Nephron progenitor cell (in vitro differentiated cells): ENCODE data around the gene LMO3.
"Not testable (repeated sequence)": the region's sequence is repeated elsewhere in the genome, so short reads cannot be mapped to it uniquely, and the experiment has no call there.

Experiments used
- DNase-seq: peaks from one replicate; pipeline ENCODE4 v3.0.0; 2021
- H3K27ac Mint-ChIP-seq: 2 replicates; pipeline ENCODE4 v1.8.0; 2021; ENCODE audit warnings: mild to moderate bottlenecking, moderate library complexity, mixed read lengths
- H3K27me3 Mint-ChIP-seq: 2 replicates; pipeline ENCODE4 v1.8.0; 2021; ENCODE audit warnings: mild to moderate bottlenecking, low read depth, mixed read lengths; ENCODE audit not compliant: poor library complexity
- H3K36me3 Mint-ChIP-seq: 2 replicates; pipeline ENCODE4 v1.8.0; 2021; ENCODE audit warnings: low read depth, mixed read lengths
- H3K4me1 Mint-ChIP-seq: 2 replicates; pipeline ENCODE4 v1.8.0; 2021; ENCODE audit warnings: mixed read lengths
- H3K4me3 Mint-ChIP-seq: 2 replicates; pipeline ENCODE4 v1.8.0; 2021; ENCODE audit warnings: mild to moderate bottlenecking, moderate library complexity, mixed read lengths
- H3K9me3 Mint-ChIP-seq: 2 replicates; pipeline ENCODE4 v1.8.0; 2021; ENCODE audit warnings: mild to moderate bottlenecking, moderate library complexity, mixed read lengths
- TF ChIP-seq, protein P1 (sequence below): fragments of 200-600 bp; sonication (generic); IDR thresholded peaks from 2 replicates; pipeline ENCODE4 v1.5.0; 2021; ENCODE audit warnings: antibody characterized with exemption

Gene LMO3

DNA sequence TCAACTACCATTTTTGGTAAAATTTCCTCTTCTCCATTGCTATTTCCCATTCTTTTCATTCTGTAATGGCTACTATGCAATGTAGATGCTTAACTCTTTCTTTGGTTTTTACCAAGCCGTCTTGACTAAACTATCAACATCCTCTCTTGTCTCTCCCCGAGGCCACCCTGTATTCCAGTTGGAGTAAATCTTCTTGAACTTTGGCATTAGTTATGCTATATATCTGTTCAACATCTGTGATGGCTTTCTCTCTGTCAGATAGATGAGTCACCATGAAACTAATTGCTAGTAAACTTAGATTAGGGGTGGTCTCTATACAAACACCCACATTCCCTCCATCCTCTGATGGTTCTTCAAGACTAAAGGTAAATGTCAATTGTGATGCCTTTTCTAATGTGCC is 63.4 kb downstream of the LMO3 start:
- Mint-ChIP-seq H3K27ac (no peak overlapping the region), H3K4me1 (no peaks in the 10 kb centered on the region)

DNA sequence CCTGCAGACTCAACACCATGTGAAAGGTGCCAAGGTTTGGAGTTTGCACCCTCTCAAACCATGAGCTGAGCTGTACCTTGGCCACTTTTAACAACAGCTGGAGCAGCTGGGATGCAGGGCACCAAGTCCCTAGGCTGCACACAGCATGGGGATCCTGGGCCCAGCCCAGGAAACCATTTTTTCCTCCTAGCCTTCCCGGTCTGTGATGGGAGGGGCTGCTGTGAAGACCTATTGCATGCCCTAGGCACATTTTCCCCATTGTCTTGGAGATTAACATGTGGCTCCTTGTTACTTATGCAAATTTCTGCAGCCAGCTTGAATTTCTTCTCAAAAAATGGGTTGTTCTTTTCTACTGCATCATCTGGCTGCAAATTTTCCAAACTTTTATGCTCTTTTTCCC is 68.3 kb downstream of the LMO3 start:
- not testable (repeated sequence) for H3K27ac Mint-ChIP-seq, H3K4me1 Mint-ChIP-seq, H3K4me3 Mint-ChIP-seq, H3K36me3 Mint-ChIP-seq, DNase-seq, H3K9me3 Mint-ChIP-seq, H3K27me3 Mint-ChIP-seq

More for the DNA sequence above, 63.4 kb downstream of the LMO3 start:
- no peaks in the 10 kb centered on the region for H3K27me3 Mint-ChIP-seq
- DNase-seq: no peak
- TF ChIP-seq, protein P1, sequence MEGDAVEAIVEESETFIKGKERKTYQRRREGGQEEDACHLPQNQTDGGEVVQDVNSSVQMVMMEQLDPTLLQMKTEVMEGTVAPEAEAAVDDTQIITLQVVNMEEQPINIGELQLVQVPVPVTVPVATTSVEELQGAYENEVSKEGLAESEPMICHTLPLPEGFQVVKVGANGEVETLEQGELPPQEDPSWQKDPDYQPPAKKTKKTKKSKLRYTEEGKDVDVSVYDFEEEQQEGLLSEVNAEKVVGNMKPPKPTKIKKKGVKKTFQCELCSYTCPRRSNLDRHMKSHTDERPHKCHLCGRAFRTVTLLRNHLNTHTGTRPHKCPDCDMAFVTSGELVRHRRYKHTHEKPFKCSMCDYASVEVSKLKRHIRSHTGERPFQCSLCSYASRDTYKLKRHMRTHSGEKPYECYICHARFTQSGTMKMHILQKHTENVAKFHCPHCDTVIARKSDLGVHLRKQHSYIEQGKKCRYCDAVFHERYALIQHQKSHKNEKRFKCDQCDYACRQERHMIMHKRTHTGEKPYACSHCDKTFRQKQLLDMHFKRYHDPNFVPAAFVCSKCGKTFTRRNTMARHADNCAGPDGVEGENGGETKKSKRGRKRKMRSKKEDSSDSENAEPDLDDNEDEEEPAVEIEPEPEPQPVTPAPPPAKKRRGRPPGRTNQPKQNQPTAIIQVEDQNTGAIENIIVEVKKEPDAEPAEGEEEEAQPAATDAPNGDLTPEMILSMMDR: no peak
- H3K9me3 Mint-ChIP-seq: no peaks in the 10 kb centered on the region
- no peak overlapping the region for H3K4me3 Mint-ChIP-seq
- H3K36me3 Mint-ChIP-seq: peaks cover 5% of the 10 kb centered on the region

DNA sequence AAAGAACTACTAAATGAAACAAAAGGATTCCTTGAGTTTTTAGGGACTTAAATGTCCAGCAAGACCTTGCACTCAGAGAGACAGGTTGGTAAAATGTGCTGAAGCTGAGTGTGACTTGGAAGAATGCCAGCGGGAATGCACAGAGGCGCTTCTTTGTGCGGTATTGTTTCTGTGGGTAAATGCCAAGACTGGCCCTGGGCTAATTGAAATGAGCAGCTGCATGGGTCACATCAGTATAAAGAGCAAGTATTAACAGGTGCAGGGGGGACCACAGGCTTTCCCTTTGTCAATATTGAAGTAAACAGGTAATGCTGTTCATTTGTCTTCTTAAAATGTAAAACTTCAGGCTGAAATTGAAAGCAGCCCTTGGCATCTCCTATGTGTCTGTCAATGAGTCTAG is 74.3 kb downstream of the LMO3 start:
- peaks cover 7% of the 10 kb centered on the region for H3K4me1 Mint-ChIP-seq
- TF ChIP-seq, protein P1: no peak
- no peaks in the 10 kb centered on the region for H3K27me3 Mint-ChIP-seq
- DNase-seq: no peak
- H3K36me3 Mint-ChIP-seq: no peaks in the 10 kb centered on the region
- no peak overlapping the region for H3K27ac Mint-ChIP-seq
- H3K4me3 Mint-ChIP-seq: no peak overlapping the region
- H3K9me3 Mint-ChIP-seq: peaks cover 5% of the 10 kb centered on the region

DNA sequence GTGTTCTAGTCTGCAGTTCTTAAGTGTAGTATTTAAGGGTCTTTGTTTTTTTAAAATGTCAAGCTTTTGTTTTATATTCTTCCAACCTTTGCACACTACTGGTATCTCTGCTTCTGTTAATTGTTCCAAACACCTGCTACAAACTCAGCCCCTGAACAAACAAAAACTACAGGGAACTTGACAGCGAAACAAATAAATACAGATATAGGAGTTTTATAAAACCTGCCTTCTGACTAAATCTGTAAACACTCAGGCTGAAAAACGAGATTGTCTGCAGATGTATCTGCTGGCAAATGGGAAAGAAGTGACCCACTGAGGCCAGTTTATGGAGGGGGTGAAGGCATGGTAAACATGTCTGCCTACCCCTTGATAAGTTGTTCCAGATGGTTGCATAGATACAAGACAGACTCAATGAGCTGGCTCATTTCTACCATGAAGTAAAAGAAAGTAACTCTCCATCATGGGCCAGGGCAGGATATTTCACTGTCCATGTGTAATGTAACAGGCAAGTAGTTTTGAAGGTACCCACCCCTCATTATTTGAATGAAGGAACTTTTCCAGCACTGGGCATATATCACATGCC is 75.6 kb downstream of the LMO3 start:
- Mint-ChIP-seq H3K27ac (no peak overlapping the region), H3K36me3 (no peaks in the 10 kb centered on the region), H3K4me3 (no peak overlapping the region), H3K4me1 (peaks cover 7% of the 10 kb centered on the region), H3K9me3 (peaks cover 4% of the 10 kb centered on the region), H3K27me3 (no peaks in the 10 kb centered on the region)
- TF ChIP-seq, protein P1: no peak
- no peak for DNase-seq

DNA sequence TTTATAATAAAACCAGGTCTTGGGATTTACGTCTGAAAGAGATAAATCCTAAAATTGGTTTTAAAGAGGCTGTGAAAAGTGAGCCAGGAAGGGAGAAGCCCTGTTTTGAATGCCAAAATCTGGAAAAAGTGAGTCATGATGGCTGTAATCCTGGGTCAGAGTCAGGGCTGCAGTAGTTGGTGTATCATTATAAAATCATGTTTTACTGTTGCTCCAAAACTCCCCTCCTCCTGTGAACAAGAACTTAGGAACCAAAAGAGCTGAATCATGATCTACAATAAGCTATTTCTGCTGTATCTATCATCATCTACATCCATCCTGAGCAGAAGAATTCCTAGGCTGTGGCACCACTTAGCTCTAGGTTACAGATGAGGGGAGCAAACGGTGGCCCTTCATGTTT is 79.3 kb downstream of the LMO3 start:
- Mint-ChIP-seq H3K9me3 (peaks cover 4% of the 10 kb centered on the region), H3K27me3 (no peaks in the 10 kb centered on the region), H3K4me3 (no peak overlapping the region), H3K4me1 (peaks cover 7% of the 10 kb centered on the region), H3K27ac (no peak overlapping the region), H3K36me3 (no peaks in the 10 kb centered on the region)
- TF ChIP-seq, protein P1: no peak
- DNase-seq: no peak

DNA sequence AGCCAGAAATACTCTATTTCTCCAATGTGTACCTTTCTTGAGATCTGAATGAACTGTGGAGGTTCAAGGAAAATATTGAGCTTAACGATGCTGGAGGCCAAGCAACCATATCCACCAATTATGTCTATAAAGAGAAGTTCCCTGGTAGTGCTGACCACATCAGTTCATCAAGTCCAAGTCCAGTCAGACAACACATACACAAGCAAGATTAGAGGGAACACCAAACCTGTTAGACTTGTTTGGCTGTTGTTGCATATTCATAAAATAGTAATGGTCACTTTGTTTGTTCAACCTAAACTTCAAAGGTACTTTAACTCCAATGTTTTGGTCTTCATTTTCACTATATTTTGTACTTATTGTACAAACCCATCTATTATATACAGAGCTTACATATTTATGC is 81.6 kb downstream of the LMO3 start:
- no peak overlapping the region for H3K4me3 Mint-ChIP-seq
- H3K4me1 Mint-ChIP-seq: no peaks in the 10 kb centered on the region
- no peaks in the 10 kb centered on the region for H3K36me3 Mint-ChIP-seq
- TF ChIP-seq, protein P1: no peak
- no peaks in the 10 kb centered on the region for H3K27me3 Mint-ChIP-seq
- H3K27ac Mint-ChIP-seq: no peak overlapping the region
- no peak for DNase-seq
- H3K9me3 Mint-ChIP-seq: peaks cover 4% of the 10 kb centered on the region
